ENCODE results near the gene TMEM128.

DNA sequence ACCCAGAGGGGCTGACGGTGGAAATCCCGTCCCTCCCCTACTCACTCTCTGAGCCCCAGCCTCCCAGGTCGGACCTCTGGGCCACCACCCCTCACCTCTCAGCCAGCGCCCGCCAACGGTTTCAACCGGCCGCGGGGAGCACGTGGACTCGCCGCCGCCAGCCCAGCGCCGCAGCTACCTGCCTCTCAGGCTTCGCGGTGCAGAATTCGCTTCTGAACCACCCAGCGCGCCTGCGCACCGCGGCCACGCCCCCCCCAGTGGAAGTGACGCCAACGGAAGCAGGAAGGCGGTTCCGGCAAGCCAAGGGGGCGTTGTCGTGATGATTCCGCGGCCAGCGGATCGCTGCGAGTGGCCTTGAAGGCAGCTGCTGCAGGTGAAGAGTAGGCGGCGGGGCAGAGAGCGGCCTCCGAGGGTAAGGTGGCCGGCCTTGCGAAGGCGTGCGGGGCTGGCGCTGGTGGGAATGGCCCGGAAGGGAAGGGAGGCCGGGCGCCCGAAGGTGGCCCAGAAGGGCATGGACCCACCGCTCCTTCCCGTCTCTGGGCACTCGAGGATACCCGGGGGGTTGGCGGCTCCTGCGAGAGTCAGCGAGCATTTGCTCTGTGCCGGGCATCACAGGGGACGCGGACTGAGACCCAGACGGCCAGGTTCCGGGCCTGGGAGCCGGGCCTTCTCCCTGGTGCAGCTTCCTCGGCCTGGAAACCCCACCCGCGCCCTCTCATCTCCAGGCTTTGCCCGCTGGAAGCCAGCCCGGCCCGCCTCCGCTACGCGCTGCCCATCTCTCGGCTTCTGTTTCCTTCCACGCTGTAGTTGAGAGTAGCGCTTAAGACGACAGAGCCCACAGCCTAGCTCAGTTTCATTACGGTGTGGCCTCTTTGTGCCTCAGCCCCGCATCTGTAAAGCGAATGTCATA is 42.2 kb upstream of the TMEM128 start, which contains the start of the genes LYAR and ZBTB49:
- TF ChIP-seq, protein P1, sequence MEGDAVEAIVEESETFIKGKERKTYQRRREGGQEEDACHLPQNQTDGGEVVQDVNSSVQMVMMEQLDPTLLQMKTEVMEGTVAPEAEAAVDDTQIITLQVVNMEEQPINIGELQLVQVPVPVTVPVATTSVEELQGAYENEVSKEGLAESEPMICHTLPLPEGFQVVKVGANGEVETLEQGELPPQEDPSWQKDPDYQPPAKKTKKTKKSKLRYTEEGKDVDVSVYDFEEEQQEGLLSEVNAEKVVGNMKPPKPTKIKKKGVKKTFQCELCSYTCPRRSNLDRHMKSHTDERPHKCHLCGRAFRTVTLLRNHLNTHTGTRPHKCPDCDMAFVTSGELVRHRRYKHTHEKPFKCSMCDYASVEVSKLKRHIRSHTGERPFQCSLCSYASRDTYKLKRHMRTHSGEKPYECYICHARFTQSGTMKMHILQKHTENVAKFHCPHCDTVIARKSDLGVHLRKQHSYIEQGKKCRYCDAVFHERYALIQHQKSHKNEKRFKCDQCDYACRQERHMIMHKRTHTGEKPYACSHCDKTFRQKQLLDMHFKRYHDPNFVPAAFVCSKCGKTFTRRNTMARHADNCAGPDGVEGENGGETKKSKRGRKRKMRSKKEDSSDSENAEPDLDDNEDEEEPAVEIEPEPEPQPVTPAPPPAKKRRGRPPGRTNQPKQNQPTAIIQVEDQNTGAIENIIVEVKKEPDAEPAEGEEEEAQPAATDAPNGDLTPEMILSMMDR (conservative IDR thresholded peaks at IDR 0.05; ENCODE audit: low read length) = no peak
- TF ChIP-seq EZH2phosphoT487 (IDR thresholded peaks at IDR 0.05; ENCODE audit: borderline replicate concordance) = no peak
